GM19025 (cell line): ENCODE measurements around the gene FAM181A.

Source experiments
- ATAC-seq: cut with Tn5 transposase; IDR thresholded peaks from one replicate; pipeline ENCODE4 v1.9.1; 2021; ENCODE audit warnings: mild to moderate bottlenecking, low read depth, moderate library complexity; ENCODE audit not compliant: unreplicated experiment

Gene FAM181A

DNA sequence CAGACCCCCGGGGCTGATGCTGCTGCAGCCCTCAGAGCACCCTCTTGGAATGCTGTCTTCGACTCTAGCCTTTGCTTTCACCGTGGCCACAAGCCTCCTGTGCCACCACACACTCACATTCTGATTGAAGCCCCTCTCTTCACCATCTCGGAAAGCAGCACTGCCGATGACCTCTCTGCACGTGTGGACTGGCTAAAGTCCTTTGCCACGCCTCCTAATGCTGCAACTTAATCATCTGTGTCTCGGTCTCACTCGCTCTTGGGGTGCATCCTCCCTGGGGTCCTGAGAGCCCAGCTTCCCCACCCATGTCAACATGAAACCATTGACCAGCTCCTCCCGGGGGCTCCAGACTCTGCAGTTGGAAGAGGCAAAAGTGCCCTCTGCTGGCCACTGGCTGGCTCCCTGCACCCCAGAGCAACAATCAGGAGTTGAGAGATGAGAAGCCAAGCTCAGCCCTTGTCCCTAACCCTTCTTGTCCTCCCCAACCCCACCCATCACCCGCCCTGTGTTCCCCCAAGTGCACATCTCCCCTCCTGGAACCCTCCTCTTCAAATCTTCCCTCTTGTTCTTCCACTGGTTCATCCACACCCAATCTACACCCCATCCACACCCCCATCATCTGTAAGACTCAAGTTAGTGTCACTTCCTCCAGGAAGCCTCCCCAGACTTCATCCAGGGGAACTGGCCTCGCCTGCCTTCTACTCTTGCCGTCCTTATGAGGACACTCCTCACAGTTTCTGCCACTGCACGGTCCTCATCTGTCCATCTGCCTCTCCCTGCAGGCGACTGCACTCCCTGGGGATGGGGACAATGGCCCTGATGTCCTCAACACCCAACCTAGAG is 23.6 kb upstream of the FAM181A start:
- ATAC-seq: no peak

GRCh38 chr14:93905623-93906022 is 21.5 kb upstream of the FAM181A start:
- no peak for ATAC-seq

DNA sequence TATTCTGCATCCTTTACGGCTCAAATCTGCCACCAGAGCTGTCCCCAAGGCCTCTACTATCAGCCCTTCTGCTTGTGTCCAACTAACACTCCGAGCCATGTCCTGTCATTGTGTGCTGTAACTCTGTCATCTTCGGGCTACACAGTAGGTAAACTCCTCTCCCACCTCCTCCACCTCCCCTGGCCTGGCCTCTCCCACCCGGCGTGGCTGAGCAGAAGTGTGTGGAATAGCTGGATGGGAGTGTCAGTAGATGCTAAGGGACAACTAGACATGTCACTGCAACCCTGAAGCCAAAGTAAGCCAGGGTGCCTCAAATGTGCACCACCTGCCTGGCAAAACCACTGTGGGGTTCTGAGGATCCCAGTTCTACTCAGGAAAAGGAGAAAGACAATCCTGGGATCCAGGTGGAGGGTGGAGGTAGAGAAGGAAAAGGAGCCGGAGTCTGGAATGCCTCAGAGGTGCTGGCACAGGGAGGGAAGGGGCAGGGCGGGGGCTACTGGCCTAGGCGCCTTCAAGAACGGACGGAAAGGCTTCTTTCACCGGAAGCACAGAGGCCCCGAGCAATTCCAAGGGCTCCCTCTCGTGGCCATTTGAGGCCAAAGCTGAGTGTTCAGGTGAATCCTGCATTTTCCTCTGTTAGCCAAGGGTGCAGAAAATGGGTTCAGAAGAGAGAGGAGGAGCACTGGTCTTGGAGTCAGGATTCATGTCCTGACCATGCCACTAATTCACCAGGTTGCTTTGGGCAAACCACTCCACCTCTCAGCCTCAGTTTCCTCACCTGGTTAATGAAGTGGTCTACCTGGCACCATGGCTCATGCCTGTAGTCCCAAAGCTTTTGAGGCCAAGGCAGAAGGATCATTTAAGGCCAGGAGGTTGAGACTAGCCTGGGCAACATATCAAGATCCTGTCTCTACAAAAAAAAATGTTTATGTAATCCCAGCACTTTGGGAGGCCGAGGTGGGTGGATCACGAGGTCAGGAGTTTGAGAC is 20.5 kb upstream of the FAM181A start:
- ATAC-seq: no peak

GRCh38 chr14:93909429-93910128 is 17.6 kb upstream of the FAM181A start:
- no peak for ATAC-seq

DNA sequence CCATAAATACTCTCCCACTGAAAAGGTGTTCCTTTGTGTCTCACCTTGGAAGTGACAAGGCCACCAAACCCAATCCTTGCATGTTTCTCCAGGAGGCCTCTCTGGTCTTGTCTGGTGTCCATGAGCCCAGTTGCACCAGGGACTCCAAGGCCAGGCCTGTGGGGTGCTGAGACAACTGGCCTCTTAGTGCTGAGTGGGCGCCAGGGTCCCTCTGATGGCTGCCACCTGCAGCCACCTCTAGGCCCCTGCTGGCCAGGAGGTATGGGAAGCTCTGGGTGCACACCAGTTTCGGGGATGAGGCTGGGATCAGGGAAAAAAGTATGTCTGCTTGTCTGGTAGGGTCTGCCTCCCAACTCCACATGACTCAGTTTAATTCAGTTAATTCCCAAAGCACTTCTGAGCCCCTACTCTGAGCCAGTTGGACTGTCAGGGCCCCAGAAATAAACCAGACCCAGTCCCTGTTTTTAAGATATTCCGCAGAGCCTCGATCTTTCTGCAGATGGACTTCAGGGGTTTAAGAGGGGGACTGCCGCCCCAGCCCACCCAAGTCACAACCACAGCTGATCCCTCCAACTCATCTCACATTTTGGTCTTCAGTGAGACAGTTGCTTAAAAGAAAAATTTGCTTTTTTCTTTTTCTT is 15.0 kb upstream of the FAM181A start:
- no peak for ATAC-seq

GRCh38 chr14:93912782-93913181 is 14.4 kb upstream of the FAM181A start:
- ATAC-seq: no peak

DNA sequence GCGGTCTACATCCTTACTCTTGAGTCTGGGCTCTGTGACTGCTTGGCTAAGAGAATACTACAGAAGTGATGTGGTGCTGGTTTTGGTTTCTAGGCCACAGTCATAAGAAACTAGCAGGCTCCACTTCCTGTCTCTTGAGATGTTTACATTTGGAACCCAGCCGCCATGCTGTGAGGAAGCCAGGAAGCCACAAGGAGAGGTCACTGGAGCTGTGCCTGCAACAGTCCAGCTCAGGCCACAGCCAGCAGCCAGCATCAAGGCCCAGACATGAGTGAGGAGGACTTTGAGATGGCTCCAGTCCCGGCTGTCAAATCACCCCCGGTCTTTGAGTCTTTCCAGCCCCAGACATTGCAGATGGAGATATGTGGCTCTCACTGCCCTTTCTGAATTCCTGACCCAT is 12.9 kb upstream of the FAM181A start:
- no peak for ATAC-seq

DNA sequence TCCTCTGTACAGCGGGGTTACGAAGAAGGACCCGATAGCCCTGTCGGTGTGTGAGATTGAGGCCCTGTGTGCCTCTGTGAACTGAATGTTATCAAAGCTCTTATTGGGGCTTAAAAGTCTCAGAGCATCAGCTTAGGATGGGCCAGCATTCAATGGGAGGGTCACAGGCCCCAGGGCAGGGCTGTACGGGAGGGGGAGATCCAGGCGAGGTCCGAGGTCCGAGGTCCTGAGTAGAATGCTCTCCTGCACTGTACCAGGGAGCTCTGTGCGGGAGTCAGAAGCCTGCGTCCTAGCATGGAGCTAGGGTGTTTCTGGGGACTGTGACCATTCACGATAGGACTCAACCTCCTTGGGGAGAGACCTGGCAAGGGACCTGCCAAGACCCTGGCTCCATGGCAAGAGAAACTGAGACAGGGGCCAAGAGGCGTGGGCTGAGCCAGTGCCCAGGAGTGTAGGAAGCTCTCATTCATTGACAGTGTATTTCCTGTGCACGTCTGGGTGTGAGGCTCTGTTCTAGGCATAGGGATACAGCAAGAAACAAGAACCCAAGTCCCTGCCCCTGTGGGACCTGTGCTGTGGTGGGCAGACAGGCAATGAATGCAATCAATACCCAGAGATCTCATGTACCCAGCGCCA is 12.0 kb upstream of the FAM181A start:
- no peak for ATAC-seq

DNA sequence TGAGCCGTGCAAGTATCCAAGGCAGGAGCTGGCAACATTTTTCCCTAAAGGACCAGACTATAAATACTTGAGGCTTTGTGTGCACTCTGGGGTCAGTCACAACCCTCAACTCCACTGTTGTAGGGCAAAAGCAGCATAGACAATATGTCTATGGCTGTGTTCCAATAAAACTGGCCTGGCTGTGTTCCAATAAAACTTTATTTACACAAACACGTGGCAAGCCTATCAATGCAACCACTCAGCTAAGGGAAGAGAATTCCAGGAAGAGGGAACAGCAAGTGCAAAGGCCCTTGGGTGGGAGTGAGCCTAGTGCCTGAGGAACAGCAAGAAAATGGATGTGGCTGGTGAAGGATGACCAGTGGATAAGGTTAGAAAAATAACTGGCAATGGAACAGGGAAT is 11.3 kb upstream of the FAM181A start:
- ATAC-seq: no peak

DNA sequence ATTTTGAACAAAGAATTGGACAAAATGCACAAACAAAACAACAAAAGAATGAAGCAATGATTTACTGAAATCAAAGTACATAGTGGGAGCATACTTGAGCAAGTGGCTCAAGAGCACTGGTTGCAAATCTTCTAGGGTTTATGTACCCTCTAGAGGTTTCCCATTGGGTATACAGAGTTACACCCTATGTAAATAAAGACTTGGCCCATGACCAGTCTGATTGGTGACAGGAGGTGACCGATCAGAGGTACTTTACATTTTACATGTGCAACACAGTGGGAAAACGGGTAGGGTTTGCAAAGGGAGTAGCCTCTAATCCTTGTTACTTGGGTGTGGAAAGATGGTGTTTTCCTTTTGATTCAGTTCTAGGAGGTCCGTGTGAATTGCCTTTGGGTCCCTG is 10.6 kb upstream of the FAM181A start:
- no peak for ATAC-seq

DNA sequence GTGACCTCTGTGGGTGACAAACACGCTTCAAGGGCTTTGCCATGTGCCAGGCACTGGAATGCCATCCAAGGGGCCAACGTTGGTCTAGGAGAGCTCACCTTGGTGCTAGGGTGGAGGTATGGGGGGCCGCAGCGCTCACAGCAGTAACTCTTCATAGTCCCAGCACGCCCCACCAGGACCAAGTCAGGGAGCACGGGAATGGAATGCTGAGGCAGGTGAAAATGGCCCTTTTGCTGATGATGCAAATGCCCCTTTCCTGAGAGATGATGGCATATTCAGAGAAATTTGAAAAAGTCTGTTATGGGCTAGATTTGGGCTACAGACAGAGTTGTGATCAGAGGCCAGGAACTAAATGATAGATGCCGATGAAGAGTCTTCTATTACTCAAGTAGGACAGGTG is 10.0 kb upstream of the FAM181A start:
- ATAC-seq: no peak

DNA sequence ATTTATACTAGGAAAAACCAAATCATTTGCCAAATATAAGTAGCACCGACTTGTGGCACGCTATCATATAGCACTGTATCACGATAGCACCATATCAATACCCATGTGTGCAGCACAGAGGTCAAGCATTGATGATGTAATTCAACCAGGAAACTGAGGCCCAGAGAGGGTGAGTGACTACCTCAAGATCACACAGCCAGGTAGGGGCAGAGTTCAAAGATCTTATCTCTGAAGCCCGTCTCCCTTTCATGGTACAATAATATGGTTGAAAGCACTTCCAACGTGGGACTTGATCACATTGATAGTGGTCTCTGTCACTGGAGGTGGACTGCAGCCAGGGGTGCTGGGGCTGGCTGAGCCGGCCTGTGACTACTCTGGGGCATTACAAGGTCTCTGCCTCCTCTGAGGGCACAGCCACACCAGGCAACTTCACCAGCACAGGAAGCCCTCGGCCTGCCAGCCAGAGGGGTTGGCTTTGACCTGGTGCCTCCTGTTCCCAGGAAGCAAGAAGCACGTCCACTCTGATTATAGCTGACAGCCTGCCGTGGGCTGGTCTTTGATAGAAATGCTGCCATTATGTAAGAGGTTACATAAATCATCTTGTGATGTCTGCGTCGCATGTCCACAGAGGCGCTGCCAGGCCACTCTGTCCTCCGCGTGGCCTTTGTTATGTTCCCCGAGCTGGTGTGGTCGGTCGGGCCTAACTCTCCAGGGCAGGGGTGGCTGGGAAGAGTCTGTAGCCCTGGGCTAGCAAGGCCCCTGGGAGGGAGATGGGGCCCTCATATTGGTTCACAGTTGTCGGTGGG is 5.9 kb upstream of the FAM181A start:
- no peak for ATAC-seq

DNA sequence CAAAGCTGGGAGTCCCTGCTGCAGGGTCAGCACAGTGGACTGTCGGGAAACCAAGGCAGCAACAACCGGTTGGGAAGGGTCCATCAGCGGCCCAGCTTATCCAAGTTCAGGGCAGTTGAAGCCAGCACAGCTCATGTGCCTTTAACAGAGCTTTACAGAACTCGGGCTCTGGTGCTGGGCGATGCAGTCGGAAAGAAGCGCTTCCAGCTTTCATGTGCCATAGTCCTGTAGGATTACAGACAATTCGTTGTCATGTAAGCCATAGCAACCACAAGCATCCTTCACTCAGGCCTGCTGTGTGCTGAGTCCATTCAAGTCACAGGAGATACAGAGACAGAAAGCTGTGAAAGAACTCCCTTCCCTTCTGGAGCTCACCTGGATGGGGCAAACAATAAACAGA is 3.5 kb upstream of the FAM181A start:
- no peak for ATAC-seq

- no peak for ATAC-seq
Observed at GRCh38 chr14:93924592-93925355, 2.4 kb upstream of the FAM181A start.

- ATAC-seq: no peak
Observed at GRCh38 chr14:93925374-93925895, 1.7 kb upstream of the FAM181A start.

GRCh38 chr14:93926245-93926872 is 785 bp upstream of the FAM181A start:
- no peak for ATAC-seq

- ATAC-seq: no peak
Observed at GRCh38 chr14:93927800-93928145, 629 bp downstream of the FAM181A start.
